LNCaP clone FGC (cell line): ENCODE results near the gene PKP2.
A peak's percentile ranks its signal among the peaks of the same experiment; 100 is the strongest.

Experiments
- DNase-seq: peaks from one replicate; pipeline ENCODE4 v3.0.0-alpha.2; 2011; ENCODE audit warnings: low read depth
- H3K4me3 ChIP-seq: 2 replicates; pipeline ENCODE4 v1.5.1; 2011; ENCODE audit warnings: mild to moderate bottlenecking, low read depth, low read length, control low read depth
- CTCF ChIP-seq: IDR thresholded peaks from 2 replicates; pipeline ENCODE4 v1.5.1; 2012; ENCODE audit warnings: mild to moderate bottlenecking; ENCODE audit not compliant: control insufficient read depth, insufficient read depth; ENCODE audit errors: extremely low read depth

The PKP2 gene

GRCh38 chr12:32906399-32907165 lies 10.0 kb upstream of the PKP2 start:
- H3K4me3 ChIP-seq: no peak overlapping the region
- no peak for DNase-seq
- no peak for TF ChIP-seq CTCF

- H3K4me3 ChIP-seq: no peak overlapping the region
- TF ChIP-seq CTCF: no peak
- DNase-seq: no peak
Measured at GRCh38 chr12:32903763-32904162, 7.2 kb upstream of the PKP2 start.

- H3K4me3 ChIP-seq: no peak overlapping the region
- no peak for DNase-seq
- TF ChIP-seq CTCF: no peak
Measured at GRCh38 chr12:32903318-32903717, 6.7 kb upstream of the PKP2 start.

- TF ChIP-seq CTCF: no peak
- no peak for DNase-seq
Measured at GRCh38 chr12:32902287-32902997, 5.9 kb upstream of the PKP2 start.

GRCh38 chr12:32901553-32901952 lies 5.0 kb upstream of the PKP2 start:
- no peak for TF ChIP-seq CTCF
- no peak overlapping the region for H3K4me3 ChIP-seq
- no peak for DNase-seq

More at GRCh38 chr12:32902287-32902997, 5.9 kb upstream of the PKP2 start:
- no peak overlapping the region for H3K4me3 ChIP-seq

- no peak for TF ChIP-seq CTCF
- H3K4me3 ChIP-seq: peak overlapping the region; percentile 51
- no peak for DNase-seq
Measured at GRCh38 chr12:32897687-32898573, 1.4 kb upstream of the PKP2 start.
